HG03342 (cell line): ENCODE results near the gene JAZF1.

Experiments
- ATAC-seq: cut with Tn5 transposase; IDR thresholded peaks from one replicate; pipeline ENCODE4 v1.9.1; 2021; ENCODE audit warnings: mild to moderate bottlenecking, moderate library complexity; ENCODE audit not compliant: unreplicated experiment

The JAZF1 gene

GRCh38 chr7:28052933-28053332 is 127.7 kb downstream of the JAZF1 start:
- ATAC-seq: no peak

GRCh38 chr7:28048694-28049093 is 131.9 kb downstream of the JAZF1 start:
- no peak for ATAC-seq

DNA sequence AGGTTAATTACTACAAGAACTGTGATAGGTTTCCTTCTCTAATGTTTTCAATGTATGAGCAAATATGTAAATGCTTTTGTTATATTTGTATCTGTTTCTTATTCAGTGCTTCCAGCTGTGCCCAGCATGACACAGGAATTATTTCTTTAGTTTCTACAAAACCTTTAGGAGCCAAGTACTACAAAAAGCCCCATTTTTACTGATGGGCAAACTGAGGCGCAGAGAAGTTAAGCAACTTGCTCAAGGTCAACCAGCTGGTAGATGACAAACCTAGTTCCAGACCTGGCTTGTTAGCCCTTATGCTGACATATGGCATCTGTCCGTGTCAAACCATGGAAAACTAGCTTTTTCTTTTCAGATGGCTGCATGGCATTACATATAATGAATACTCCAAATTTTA is 134.6 kb downstream of the JAZF1 start:
- no peak for ATAC-seq

GRCh38 chr7:28045592-28045991 is 135.0 kb downstream of the JAZF1 start:
- no peak for ATAC-seq

DNA sequence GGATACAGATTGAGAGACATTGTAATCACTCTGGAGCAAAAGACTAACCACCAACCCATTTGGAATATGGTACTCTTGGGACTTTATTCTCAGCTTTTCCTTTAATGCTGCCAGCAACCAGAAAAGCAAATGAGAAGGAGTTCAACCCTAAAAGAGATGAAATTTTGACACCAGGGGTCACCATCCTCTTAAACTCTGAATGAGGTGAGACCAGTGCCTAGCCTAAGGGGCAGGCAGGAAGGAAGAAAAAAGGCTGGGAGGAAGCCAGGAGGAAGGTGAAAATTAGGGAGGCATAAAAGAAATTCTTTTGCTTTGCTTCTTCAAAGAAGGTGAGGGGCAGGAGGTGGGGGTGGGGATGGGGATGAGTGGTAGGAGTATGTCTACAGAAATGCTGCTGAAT is 135.8 kb downstream of the JAZF1 start:
- no peak for ATAC-seq

GRCh38 chr7:28042721-28043120 is 137.9 kb downstream of the JAZF1 start:
- ATAC-seq: no peak

DNA sequence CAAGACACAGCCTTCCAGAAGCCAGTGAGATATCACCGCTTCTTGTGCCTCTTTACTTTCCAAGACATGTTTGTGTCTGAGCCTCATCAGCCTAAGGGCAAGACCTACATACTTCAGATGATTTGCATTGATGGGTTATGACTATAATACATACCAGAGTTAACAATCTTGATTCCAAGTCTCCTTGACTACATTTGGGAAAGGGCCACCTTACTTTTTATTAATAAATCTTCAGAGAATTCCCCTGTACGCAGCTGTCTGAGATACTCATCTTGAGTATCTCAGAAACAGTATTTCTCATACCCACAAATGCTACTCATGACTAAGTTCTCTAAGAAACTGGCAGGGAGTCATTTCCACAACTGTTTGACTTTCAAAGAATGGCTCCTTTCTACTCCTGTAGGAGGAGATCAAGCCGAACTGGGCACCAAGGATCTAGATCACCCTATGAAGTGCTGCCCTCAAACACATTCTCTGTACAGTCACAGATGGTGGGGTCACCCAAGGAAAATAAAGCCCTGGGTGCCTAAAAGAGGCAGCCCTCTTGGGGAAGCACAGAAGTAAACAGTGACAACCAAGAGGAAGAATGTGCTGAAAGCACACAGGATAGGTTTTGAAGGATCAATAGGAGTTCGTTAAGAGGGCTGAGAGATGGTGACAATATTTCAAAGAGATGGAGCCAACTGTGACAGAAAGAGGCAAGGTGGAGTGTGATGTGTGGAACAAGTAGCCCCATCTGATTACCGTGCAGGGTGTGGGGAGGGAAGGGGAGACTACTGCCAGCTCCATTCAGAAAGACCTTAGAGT is 138.9 kb downstream of the JAZF1 start:
- no peak for ATAC-seq

- no peak for ATAC-seq
Measured at GRCh38 chr7:28038175-28038797, 142.3 kb downstream of the JAZF1 start.

- ATAC-seq: peak; percentile 93
Measured at GRCh38 chr7:28037220-28038010, 143.2 kb downstream of the JAZF1 start.

GRCh38 chr7:28036696-28037095 is 143.9 kb downstream of the JAZF1 start:
- no peak for ATAC-seq

DNA sequence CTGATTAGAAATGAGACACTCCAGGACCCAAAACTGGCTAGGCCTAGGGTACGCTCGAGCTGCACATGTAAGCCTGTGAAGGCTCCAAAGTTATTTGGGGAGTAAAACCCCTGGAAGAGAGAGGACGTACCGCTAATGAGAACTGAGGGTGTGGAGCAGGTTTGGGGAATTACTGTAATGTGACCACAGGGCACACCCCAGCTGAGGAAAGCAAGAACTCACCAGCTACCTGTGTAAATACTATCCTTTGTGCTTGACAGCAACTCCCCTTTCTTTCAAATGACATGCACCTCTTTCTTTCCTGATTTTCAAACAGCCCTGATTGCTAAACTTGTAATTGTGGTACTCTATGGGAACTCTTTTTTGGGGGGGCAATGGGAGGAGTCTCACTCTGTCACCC is 147.2 kb downstream of the JAZF1 start:
- no peak for ATAC-seq

DNA sequence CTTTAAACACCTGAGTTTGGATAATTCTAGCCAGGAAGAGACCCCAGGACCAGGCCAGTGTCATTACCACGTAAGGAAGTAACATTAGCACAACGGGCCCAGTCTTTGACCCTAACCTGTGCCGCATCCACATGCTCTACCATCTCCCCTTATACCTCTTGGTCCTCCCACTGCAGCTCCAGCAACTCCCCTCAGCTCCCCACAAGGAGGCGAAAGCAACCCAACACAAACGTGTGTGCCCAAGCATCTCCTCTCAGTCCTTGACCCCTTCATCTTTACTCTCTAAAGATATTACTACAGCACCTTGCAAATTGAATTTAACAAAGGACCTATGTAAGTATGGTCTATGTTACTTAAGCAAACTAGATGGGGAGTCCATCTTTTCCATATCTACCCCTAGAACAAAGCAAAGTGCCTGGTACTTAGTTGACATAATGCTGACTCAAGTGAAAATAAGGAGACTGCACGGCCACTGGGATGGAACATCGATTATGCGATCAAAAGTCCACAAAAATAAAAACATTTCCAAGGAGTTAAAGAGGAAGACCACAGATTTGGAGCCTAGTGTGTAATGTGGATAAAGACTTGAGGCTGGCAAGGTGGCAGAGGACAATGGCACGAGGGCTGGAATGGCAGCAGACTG is 147.7 kb downstream of the JAZF1 start:
- no peak for ATAC-seq

DNA sequence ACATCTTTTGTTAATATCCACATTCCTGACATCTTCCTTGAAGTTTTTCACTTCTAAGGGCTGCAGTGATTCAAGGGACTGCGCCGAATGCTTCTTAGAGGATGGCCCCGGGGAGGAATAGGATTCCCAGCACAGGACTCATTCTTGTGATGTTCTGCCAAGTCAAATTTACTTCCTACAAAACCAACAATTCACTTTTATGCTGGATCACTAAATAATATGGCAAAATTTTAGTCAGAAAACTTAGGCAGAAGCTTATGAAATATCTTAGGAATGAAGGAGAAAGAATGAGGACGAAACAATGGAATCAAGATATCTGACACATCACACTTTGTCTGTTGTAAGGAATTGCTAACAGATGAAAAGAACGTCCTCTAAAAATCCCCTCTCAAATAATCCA is 151.5 kb downstream of the JAZF1 start:
- ATAC-seq: no peak

GRCh38 chr7:28028471-28028870 is 152.1 kb downstream of the JAZF1 start:
- no peak for ATAC-seq

DNA sequence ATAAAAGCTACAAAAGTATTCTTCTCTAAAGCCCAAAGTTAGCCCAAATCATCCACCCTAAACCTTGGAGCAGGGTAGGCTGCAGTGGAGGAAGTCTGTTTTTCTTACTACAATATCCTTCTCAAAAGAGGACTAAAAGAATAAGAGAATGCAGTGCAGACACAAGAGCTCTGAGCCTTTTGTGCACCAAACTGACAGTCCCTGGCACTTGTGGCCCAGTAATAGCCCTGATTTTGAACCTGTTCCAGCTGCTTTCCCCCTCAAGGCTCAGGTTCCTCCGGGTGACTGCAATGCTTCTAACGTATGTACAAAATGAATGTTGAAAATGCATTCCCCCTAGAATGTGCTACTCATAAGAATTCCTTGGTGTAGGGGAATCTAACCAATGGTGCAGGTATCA is 154.4 kb downstream of the JAZF1 start:
- ATAC-seq: no peak

DNA sequence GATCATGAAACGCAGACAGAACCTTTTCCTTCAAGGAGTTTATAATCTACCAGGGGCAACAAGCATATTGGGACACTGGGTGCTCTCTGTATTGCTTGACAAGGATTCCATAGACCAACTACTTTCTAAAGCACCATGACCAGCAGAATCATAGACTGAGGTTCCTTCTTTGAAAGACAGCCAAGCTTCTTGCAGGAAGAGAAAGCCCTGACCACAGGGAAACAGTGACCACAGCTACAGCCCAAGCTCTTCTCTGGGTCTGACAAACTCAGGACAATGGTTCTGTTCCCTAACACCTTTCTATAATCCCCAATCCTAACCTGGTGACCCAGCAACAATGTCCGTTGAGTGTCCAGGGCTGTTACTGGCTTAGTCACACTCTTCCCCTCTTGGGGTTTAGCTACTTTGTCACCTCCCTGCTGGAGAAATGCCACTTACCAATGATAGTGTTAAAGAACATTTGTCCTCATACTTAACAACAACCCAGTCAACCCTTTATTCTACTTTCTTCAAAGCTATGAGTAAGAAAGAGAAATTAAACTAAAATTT is 155.7 kb downstream of the JAZF1 start:
- no peak for ATAC-seq

DNA sequence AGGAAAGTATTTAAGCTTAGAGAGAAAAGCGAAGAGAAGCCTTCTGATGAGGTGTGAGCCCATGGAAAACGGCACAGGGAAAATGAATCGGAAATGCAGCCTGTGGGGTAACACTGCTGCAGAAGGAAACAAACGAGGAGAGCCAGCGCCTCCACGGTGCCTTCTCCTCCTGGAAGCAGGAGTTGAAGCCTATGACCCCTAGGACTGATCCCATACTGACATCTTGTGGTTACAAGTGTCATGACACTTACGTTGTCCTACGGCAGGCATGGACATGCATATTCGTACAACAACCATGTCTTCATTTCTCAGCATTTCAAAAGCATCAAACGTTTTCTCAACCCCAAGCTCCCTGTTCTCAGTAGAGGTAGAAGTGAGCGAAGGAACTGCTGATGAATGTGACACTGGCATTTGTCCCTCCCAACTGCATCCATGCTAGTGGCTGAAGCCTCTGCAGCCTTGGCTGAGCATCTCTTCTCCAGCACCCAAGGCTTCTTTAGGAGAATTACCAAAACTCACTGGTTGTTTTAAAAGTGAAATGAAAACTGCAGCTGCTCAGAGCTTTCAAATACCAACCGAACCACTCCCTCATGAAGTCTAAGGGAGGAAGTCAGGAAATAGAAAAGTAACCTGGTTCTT is 160.2 kb downstream of the JAZF1 start:
- ATAC-seq: peak; percentile 70

DNA sequence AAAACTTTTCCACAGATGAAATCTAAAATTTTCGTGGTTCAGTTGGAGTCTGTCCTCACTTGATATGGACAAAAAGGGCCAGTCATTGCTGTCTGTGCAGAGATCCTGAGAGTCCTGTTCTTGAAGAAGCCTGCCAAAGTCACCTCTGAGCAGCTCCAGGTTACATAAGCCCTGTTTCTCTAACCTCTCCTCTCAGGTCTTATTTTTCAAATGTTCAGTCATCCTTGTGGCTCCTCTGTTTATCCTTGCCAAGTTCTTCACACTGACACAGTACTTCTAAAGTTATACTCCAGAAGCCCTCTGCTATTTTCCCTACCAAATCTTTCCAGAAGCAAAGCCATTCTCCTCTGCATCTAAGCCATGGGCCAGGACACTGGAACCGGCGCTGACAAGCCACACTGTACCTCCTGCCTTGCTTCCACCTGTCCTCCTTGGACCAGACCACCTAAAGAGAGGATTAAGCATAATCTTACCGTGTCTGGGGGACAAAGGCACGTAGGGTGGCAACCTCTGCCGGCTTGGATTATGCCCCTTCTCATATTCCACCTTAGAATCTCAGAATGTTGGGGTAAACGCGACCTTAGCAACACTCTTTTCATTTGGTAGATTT is 161.6 kb downstream of the JAZF1 start:
- no peak for ATAC-seq

GRCh38 chr7:28018446-28018845 is 162.1 kb downstream of the JAZF1 start:
- no peak for ATAC-seq

DNA sequence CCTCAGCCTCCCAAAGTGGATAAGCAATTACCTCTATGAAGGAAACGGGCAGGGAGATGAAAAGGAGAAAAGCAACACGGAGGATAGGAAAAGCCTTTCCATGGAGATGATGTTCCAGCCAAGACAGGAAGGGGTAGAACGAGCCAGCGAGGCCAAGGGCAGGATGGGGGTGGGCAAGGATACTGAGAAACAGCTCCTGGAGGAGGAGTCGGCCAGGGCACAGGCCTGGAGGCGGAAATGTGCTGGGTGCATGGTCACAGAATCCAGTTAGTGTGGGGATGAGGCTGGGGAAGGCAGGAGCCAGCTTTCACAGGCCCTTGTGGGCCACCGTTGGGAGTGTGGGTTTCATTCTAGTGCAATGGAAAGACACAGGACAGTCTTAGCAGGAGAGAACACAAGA is 162.6 kb downstream of the JAZF1 start:
- no peak for ATAC-seq
